ENCODE measurements around the gene KCNQ1.
A peak's percentile ranks its signal among the peaks of the same experiment; 100 is the strongest.

Gene KCNQ1, protein sequence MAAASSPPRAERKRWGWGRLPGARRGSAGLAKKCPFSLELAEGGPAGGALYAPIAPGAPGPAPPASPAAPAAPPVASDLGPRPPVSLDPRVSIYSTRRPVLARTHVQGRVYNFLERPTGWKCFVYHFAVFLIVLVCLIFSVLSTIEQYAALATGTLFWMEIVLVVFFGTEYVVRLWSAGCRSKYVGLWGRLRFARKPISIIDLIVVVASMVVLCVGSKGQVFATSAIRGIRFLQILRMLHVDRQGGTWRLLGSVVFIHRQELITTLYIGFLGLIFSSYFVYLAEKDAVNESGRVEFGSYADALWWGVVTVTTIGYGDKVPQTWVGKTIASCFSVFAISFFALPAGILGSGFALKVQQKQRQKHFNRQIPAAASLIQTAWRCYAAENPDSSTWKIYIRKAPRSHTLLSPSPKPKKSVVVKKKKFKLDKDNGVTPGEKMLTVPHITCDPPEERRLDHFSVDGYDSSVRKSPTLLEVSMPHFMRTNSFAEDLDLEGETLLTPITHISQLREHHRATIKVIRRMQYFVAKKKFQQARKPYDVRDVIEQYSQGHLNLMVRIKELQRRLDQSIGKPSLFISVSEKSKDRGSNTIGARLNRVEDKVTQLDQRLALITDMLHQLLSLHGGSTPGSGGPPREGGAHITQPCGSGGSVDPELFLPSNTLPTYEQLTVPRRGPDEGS

DNA sequence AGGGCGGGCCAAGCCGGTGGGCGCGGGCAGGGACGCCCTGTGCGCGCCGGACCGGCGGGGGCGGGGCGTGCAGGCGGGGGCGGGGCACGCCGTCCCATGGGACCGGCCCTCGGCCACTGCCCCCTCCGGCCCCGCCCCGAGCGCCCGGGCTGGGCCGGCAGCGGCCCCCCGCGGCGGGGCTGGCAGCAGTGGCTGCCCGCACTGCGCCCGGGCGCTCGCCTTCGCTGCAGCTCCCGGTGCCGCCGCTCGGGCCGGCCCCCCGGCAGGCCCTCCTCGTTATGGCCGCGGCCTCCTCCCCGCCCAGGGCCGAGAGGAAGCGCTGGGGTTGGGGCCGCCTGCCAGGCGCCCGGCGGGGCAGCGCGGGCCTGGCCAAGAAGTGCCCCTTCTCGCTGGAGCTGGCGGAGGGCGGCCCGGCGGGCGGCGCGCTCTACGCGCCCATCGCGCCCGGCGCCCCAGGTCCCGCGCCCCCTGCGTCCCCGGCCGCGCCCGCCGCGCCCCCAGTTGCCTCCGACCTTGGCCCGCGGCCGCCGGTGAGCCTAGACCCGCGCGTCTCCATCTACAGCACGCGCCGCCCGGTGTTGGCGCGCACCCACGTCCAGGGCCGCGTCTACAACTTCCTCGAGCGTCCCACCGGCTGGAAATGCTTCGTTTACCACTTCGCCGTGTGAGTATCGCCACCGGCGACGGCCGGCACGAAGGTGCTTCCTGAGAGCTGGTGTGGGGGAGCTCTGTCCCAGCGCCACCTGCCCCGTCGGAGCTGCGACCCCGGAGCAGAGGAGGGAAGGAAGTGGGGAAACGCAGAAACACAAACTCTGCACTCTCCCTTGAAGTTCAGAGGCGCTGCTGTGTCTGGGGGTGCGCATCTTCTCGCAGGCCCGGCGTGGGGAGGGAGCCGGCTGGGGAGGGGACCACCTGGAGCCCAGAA lies at the start of gene KCNQ1:
KCNQ1 (plus strand) TSS at position 188 of the 925 bp plus-strand sequence; CDS start at position 279, 91 bp downstream.
- DNase-seq (ENCODE audit: low read depth in 2 of 2): peak; percentile 49 to 53

DNA sequence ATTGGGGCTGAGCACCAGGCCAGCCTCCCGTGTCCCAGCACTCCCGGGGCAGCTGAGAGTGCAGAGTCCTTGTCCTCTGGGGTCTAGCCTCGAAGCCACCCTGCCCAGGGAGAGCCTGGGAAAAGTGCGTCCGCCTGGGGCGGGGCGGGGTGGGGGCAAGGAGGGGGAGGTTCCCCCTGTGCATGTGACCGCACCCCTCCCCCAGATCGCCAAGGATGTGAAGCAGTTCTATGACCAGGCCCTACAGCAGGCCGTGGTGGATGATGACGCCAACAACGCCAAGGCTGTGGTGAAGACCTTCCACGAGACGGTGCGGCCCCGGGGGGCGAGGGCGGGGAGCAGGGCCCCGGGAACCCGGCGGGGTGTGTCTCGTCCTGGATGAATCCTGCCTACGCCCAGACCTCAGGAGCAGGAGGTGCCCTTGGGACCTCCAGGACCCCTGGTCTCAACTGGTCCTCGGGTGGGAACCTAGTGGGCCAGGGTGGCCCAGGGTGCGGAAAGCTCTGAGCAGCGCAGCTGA lies 49.5 kb upstream of the KCNQ1 start:
- DNase-seq (ENCODE audit: low read depth in 2 of 2): no peak

DNA sequence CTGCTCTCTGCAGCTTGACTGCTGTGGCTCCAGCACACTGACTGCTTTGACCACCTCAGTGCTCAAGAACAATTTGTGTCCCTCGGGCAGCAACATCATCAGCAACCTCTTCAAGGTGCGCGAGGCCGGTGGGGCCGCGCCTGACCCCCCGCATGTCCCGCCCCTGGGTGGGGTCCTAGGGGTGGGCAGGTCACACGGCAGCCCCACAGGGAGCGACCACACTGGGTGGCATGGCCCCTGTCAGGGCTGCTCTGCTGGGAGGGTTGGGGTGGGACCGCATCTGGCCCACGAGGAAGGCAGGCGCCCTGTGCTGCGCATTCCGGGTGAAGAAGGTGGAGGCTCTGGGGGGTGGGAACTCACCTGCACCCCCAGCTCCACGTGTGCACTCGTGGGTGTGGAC lies 49.0 kb upstream of the KCNQ1 start:
- no peak for DNase-seq (ENCODE audit: low read depth in 2 of 2)

DNA sequence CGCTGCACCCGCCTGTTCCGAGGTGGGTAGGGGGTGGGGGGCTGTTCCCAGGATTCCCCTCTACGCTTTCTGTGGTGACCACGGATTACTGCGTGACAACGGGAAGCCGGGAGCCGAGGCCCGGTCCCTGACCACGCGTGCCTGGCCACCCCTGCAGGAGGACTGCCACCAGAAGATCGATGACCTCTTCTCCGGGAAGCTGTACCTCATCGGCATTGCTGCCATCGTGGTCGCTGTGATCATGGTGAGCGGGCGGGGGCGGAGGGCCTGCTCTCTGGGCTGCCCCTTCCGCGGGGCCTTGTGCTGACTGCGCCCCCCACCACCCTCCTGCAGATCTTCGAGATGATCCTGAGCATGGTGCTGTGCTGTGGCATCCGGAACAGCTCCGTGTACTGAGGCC lies 48.3 kb upstream of the KCNQ1 start:
- DNase-seq (ENCODE audit: low read depth in 2 of 2): no peak

DNA sequence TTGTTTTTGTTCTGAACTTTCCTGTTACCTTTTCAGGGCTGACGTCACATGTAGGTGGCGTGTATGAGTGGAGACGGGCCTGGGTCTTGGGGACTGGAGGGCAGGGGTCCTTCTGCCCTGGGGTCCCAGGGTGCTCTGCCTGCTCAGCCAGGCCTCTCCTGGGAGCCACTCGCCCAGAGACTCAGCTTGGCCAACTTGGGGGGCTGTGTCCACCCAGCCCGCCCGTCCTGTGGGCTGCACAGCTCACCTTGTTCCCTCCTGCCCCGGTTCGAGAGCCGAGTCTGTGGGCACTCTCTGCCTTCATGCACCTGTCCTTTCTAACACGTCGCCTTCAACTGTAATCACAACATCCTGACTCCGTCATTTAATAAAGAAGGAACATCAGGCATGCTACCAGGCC lies 47.8 kb upstream of the KCNQ1 start:
- DNase-seq (ENCODE audit: low read depth in 2 of 2): no peak

DNA sequence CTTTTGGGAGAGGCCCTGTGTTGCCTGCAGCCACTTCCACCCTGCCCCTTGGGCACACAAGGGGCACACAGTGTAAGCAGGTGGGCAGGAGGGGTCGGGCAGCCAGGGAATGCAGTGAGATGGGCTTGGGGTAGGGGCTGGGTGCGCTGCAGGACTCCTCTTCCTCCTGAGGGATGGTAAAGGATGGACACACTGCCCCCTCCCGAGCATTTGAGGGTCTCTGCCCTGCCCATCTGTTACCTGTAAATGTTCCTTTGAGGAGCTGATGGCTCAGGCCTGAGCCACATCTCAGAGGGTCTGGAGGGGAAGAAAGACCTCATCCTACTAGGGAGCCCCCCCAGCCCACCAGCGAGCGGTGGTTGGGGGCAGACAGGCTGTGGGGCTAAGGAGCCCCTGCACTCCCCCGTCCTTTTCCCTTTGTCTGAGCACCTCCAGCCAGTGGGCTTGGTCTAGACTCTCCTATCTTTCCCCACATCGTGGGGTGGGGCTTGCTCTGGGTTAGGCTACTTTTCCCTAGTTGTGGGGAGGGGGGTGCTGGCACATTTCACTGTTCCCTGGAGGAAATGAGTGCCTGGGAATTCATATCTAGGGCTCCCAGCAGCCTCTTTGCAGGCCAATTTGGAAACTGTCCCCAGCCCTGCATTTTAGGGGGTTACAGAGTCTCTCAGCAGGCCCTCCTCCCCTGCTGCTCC lies 46.0 kb upstream of the KCNQ1 start:
- no peak for DNase-seq (ENCODE audit: low read depth in 2 of 2)

DNA sequence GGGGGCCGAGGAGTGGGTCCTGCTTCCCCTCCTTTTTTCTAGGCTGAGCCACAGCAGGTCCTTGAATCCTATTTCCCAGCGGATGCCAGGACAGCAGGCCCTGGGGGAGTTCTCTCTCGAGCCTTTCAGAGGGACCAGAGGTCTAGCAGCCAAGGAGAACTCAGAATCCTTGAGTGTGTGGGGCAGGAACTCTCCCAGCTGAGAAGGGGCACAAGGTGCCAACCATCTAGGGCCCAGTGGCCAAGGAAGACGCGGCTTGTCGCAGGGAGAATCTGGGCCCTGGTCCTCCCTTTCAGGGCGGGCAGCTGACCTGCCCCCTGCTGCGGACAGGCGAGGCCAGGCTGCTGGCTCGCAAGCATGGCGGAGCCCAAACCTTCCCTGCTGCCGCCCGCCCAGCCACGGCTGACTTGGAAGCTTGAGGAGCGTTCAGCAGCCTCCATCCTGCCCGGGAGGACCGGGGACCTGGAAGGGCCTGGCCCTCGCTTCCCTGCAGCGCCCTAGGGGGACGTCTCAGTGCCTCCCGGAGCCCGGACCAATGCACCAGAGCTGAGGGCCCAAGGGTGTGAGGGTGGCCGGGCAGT lies 45.2 kb upstream of the KCNQ1 start:
- no peak for DNase-seq (ENCODE audit: low read depth in 2 of 2)

DNA sequence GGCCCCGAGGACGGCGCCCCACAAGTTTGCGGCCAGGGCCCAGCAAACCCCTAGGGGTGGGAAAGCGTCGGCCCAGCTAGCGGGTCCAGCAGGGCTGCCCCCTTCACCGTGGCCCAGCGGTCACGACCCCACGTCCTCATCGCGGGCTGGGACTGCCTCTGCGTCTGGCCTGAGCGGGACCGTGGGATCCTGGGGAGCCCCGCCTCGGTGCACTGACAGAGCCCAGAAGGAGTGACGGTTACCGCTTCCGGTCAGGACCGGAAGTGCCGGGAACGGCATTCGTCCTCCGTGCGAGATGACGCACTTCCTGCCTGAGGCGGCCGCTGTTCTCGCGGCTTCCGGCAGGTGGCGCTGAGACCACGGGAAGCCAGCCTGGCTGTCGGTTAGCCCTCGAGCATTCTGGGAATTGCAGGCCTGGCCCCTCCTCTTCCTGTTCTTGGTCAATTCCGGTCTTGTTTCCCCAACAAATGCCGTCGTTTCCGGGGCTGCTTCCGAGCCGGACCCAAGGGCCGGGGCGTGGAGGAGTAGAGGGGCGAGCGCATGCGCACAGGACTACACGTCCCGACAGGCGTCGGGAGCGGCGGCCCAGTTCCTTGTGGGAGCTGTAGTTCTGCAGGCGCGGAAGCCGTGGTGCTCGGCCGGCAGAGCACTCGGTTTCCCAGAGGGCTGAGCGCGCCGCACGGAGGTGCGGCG lies 44.6 kb upstream of the KCNQ1 start, which contains the start of gene TSSC4:
TSSC4 (plus strand) TSS at position 682 of the 693 bp plus-strand sequence. CDS start 1,884 bp downstream, outside the sequence.
- peak; percentile 98 to 100 for DNase-seq (ENCODE audit: low read depth in 2 of 2)

DNA sequence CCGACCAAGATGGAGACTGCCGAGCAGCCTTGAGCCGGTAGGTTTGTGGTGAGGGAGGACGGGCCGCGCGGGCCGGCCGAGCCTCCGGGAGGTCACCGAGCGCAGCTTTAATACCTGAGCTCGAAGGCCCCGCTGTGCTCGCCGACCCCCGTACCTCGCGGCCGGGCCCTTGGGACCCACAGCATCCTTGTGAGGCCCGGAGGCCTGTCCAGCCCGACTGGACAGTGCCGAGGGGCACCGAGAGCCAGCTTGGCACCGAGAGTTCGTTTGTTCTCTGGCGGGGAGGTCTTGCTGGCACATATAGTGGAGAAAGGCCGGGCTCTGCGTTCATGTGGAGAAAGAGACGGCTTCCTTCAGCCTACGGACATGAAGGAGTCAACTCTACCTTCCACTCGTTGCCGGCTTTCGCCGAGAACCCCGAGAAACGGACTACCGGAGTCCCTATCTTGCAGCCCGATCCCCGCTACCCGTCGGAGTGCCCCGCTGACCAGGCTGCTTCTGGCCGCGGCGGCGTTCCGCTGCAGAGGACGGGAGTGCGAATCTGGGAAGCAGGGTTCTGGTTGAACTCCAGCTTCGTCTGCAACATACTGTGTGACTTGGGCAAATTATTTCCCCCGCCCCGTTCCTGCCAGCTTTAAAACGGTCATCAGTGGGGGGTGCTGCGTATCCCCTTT lies 43.9 kb upstream of the KCNQ1 start:
- no peak for DNase-seq (ENCODE audit: low read depth in 2 of 2)

DNA sequence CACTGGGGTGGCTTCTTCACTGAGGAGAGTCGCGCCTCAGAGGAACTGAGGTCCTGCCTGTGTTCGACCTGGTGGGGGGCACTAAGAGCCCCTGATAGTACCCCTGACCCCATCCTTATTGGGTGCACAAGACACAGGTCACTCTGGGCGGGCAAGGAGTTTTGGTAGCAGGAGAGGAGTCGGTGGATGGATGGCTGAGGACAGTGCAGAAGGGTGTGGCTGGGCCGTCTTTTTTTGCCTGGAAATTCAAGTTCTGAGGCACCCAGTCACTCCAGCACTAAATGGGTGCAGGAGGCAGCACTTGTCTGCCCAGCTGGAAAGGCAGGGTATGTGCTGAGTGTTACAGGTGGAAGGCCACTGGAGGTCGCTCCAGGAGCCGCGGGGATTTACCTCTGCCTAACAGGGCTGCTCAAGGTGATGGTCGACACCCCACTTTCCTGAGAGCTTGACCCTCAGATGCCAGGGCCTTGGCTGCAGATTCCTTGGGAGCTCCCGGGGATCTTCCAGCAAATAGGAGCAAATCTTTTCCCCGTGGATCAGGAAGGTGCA lies 43.3 kb upstream of the KCNQ1 start:
- DNase-seq (ENCODE audit: low read depth in 2 of 2): no peak

DNA sequence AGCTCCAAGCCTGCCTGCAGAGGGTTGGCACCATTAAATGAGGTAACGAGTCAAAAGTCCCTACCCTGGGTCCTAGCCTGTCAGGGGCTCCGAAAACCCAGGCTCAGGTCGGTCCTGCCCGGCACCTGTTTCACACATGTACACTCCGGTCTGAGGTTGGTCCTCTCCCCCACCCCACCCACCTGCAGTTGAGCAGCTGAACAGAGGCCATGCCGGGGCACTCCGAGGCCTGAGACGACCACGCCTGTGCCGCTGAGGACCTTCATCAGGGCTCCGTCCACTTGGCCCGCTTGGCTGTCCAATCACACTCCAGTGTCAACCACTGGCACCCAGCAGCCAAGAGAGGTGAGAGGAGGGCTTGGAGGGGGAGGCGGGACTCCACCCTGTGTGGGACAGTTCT lies 42.7 kb upstream of the KCNQ1 start:
- DNase-seq (ENCODE audit: low read depth in 2 of 2): no peak

DNA sequence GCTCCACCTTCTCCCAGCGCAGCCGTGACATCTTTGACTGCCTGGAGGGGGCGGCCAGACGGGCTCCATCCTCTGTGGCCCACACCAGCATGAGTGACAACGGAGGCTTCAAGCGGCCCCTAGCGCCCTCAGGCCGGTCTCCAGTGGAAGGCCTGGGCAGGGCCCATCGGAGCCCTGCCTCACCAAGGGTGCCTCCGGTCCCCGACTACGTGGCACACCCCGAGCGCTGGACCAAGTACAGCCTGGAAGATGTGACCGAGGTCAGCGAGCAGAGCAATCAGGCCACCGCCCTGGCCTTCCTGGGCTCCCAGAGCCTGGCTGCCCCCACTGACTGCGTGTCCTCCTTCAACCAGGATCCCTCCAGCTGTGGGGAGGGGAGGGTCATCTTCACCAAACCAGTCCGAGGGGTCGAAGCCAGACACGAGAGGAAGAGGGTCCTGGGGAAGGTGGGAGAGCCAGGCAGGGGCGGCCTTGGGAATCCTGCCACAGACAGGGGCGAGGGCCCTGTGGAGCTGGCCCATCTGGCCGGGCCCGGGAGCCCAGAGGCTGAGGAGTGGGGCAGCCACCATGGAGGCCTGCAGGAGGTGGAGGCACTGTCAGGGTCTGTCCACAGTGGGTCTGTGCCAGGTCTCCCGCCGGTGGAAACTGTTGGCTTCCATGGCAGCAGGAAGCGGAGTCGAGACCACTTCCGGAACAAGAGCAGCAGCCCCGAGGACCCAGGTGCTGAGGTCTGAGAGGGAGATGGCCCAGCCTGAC lies 41.7 kb upstream of the KCNQ1 start:
- no peak for DNase-seq (ENCODE audit: low read depth in 2 of 2)

DNA sequence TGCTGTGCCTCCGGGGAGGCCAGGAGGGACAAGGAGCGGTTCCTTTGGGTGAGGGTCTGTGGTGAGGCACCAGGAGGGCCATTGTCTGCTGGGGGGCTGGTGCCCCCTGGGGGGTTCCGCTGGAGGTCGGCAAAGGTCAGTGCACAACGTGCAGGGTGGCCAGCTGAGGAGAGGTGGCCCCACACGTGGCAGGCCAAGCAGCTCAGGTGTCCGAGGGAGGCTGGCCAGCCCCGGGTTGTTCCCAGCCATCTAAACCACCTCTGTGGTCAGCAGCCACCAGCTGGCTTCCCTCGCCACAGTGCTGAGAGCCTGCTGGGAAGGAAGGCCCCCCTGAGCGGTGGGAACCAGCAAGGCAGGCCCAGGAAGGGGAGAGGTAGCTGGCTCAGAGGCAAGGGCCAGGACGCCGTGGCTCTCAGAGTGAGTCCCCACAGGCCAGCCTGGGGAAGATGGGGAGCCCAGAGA lies 40.0 kb upstream of the KCNQ1 start:
- DNase-seq (ENCODE audit: low read depth in 2 of 2): no peak

DNA sequence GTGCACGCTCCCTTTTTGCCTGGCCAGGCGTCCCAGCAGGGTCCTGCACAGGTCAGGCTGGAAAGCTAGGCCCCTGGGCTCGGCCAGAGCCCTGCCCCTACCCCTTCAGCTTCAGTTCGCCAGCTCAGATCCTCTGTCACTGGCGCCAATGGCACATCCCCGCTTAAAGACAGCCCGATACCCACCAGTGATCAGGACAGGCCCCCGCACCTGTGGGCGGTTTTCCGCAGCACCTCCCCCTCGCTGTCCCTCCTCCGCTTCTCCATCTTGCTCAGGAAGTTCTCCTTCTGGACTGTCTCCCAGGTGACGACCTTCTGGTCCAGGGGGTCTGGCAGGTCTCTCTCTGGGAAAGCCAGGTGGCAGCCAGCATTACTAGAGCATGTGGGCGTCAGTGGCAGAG lies 38.4 kb upstream of the KCNQ1 start:
- DNase-seq (ENCODE audit: low read depth in 2 of 2): no peak

DNA sequence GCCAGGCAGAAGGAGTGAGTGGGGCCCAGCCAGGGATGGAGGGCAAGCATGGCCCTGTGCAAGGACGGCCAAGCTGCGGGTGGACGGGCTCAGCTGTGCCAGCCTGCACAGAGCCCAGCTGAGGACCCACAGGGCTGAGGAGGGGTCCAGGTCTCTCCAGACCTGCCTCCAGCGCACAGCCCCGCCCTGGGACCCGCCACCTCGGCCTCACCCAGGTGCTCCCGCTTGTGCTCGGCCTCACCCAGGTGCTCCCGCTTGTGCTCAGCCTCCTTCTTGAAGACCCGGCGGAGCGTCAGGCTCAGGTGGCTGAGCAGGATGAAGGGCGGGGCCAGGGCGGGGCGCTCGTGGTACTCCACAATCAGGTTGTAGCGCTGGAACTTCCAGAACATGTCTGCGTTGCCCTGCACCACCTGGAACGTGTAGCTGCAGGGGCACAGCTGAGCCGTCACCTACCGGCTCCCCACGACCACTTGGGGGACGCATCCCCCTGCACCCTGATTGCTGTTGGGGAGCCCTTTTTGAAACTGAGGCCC lies 37.9 kb upstream of the KCNQ1 start:
- no peak for DNase-seq (ENCODE audit: low read depth in 2 of 2)

DNA sequence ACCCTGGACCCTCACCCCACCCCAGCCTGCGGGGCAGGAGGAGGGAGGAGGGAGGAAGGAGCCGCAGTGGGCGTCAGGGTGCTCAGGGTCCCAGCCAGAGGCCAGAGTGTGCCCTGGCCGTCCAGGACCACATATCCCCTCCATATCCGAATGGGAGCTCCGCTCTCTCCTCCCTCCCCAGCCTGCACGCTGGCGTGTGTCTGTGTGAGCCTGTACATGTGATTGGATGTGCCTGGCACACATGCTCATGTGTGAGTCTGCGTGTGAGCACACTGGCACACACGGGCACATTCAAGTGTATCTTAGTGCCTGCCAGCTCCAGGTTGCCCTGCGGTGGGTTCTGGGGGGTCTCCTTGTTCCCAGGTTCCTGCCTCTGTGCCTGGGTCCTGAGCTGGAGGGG lies 36.1 kb upstream of the KCNQ1 start:
- DNase-seq (ENCODE audit: low read depth in 2 of 2): no peak

DNA sequence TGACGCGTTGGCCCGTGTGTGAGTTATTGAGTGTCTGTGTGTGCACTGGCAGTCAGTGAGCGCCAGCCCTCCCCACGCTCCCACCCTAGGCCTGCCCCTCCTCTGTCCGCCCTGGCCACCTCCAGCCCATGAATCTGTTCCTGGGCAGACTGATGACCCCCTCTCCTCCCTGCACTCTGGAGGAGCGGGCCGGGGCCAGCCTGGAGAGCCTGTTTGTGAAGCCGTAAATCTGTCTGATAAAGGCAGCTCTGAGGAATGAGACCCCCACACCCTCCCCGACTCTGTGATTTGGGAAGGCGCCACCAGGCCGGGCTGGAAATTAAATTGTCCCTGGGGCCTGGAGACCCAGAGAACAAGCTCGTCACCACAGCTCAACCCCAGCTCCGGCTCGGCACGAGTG lies 35.7 kb upstream of the KCNQ1 start:
- DNase-seq (ENCODE audit: low read depth in 2 of 2): no peak

Data from stimulated activated CD8-positive, alpha-beta memory T cell treated with anti-CD3 and anti-CD28 coated beads, Interleukin-15, amount 100 ng/mL, for 48 hours (primary cell).